IMR-90 (cell line): ENCODE measurements around the gene TGDS. TPM values are rescaled to one million over a fixed set of nuclear protein-coding genes. Genes with fewer than 3 reads are reported as not detected.

Experiments used
- ATAC-seq: fragments of 200-7000 bp; cut with Tn5 transposase; 2 replicates; pipeline ENCODE4 v1.9.1; 2020; ENCODE audit warnings: low read depth, mild to moderate bottlenecking, moderate library complexity
- BruUV-seq: library from RNA; stranded (reverse); fragments of 400-500 nt; replicated peaks from 2 replicates; lab custom pipeline; 2021; lab: Mats Ljungman, UMichigan
- CTCF ChIA-PET: fragments of 300-600 bp; formaldehyde crosslinking; extraction: SDS; loops from one replicate; lab custom pipeline; 2021; ENCODE audit warnings: antibody characterized with exemption; lab: Yijun Ruan, JAX
- POLR2A ChIA-PET: fragments of 300-600 bp; sonication (Branson Sonifier 250); formaldehyde crosslinking; loops from one replicate; lab custom pipeline; 2022; ENCODE audit warnings: antibody characterized with exemption; ENCODE audit not compliant: unreplicated experiment; lab: Charles Lee
- DNase-seq: peaks from one replicate; pipeline ENCODE4 v3.0.0; 2013
- H2AFZ ChIP-seq: replicated peaks from 2 replicates; pipeline ENCODE3; 2013; ENCODE audit warnings: low read length, mild to moderate bottlenecking; ENCODE audit not compliant: poor library complexity
- H2AK5ac ChIP-seq: 2 replicates; pipeline ENCODE4 v1.6.1; 2013; ENCODE audit warnings: low read depth, low read length, inconsistent platforms
- H2AK9ac ChIP-seq: replicated peaks from 2 replicates; pipeline ENCODE3; 2013; ENCODE audit warnings: mild to moderate bottlenecking, low read depth, low read length, moderate library complexity; ENCODE audit not compliant: poor library complexity
- H2BK120ac ChIP-seq: 2 replicates; pipeline ENCODE4 v1.6.1; 2013; ENCODE audit warnings: low read depth, low read length, inconsistent platforms
- H2BK15ac ChIP-seq: 3 replicates; pipeline ENCODE4 v1.6.1; 2013; ENCODE audit warnings: low read depth, low read length, inconsistent platforms
- H2BK20ac ChIP-seq: 2 replicates; pipeline ENCODE4 v1.6.1; 2013; ENCODE audit warnings: low read depth, mild to moderate bottlenecking, inconsistent platforms, low read length, moderate library complexity
- H2BK5ac ChIP-seq: 2 replicates; pipeline ENCODE4 v1.6.1; 2013; ENCODE audit warnings: mild to moderate bottlenecking, low read depth, low read length, inconsistent platforms; ENCODE audit not compliant: poor library complexity, severe bottlenecking
- H3K14ac ChIP-seq: replicated peaks from 2 replicates; pipeline ENCODE4 v1.6.1; 2013; ENCODE audit warnings: low read depth, low read length, inconsistent platforms
- H3K18ac ChIP-seq: 2 replicates; pipeline ENCODE4 v1.6.1; 2013; ENCODE audit warnings: low read depth, low read length, control low read depth
- H3K23ac ChIP-seq: 2 replicates; pipeline ENCODE4 v1.6.1; 2013; ENCODE audit warnings: low read depth, low read length, inconsistent platforms
- H3K27ac ChIP-seq: 2 replicates; pipeline ENCODE4 v1.5.1; 2013; ENCODE audit warnings: mild to moderate bottlenecking, control low read depth, low read length; ENCODE audit not compliant: insufficient read depth
- H3K27me3 ChIP-seq: 2 replicates; pipeline ENCODE4 v1.6.1; 2013; ENCODE audit warnings: low read length; ENCODE audit not compliant: control insufficient read depth, insufficient read depth
- H3K36me3 ChIP-seq: 2 replicates; pipeline ENCODE4 v1.6.1; 2013; ENCODE audit warnings: low read length, mixed read lengths; ENCODE audit not compliant: control insufficient read depth, insufficient read depth
- H3K4ac ChIP-seq: 2 replicates; pipeline ENCODE4 v1.6.1; 2013; ENCODE audit warnings: low read depth, low read length, inconsistent platforms
- H3K4me1 ChIP-seq: 2 replicates; pipeline ENCODE4 v1.6.1; 2013; ENCODE audit warnings: low read length, mixed read lengths; ENCODE audit not compliant: control insufficient read depth, insufficient read depth
- H3K4me2 ChIP-seq: 2 replicates; pipeline ENCODE4 v1.6.1; 2013; ENCODE audit warnings: low read depth, mild to moderate bottlenecking, control low read depth, low read length, moderate library complexity
- H3K4me3 ChIP-seq: 2 replicates; pipeline ENCODE4 v1.5.1; 2013; ENCODE audit warnings: low read depth, mild to moderate bottlenecking, control low read depth, low read length, moderate library complexity; ENCODE audit not compliant: insufficient read depth
- H3K56ac ChIP-seq: 2 replicates; pipeline ENCODE4 v1.6.1; 2013; ENCODE audit warnings: low read length, inconsistent platforms; ENCODE audit not compliant: insufficient read depth; ENCODE audit errors: extremely low read depth
- H3K79me1 ChIP-seq, 2 experiments: 2 replicates each; pipeline ENCODE4 v1.6.1; 2013; ENCODE audit warnings: low read length in 2 of 2, inconsistent platforms in 1 of 2, low read depth in 1 of 2
- H3K9ac ChIP-seq: 2 replicates; pipeline ENCODE4 v1.6.1; 2013; ENCODE audit warnings: low read depth, low read length, control low read depth
- H3K9me1 ChIP-seq: 2 replicates; pipeline ENCODE4 v1.6.1; 2013; ENCODE audit warnings: low read length, inconsistent platforms; ENCODE audit not compliant: insufficient read depth
- H3K9me3 ChIP-seq: 2 replicates; pipeline ENCODE4 v1.6.1; 2013; ENCODE audit warnings: low read length; ENCODE audit not compliant: control insufficient read depth, insufficient read depth
- H4K20me1 ChIP-seq: 2 replicates; pipeline ENCODE4 v1.6.1; 2013; ENCODE audit warnings: low read length, inconsistent platforms; ENCODE audit not compliant: insufficient read depth
- H4K5ac ChIP-seq: 2 replicates; pipeline ENCODE4 v1.6.1; 2013; ENCODE audit warnings: mild to moderate bottlenecking, low read depth, low read length, control low read depth
- H4K8ac ChIP-seq, 2 experiments: 2 replicates each; pipeline ENCODE4 v1.6.1; 2013; ENCODE audit warnings: low read depth in 2 of 2, low read length in 2 of 2, control low read depth in 1 of 2, inconsistent platforms in 1 of 2
- H4K91ac ChIP-seq: 2 replicates; pipeline ENCODE4 v1.6.1; 2013; ENCODE audit warnings: low read depth, low read length, inconsistent platforms; ENCODE audit not compliant: insufficient read depth
- CEBPB ChIP-seq: IDR thresholded peaks from 2 replicates; pipeline ENCODE4 v1.6.1; 2012; ENCODE audit warnings: low read depth, low read length, improper control_type of control experiment
- CHD1 ChIP-seq: IDR thresholded peaks from 2 replicates; pipeline ENCODE4 v1.6.1; 2012; ENCODE audit warnings: low read depth, low read length, improper control_type of control experiment
- FOS ChIP-seq: fragments of 150-350 bp; IDR thresholded peaks from 2 replicates; pipeline ENCODE4 v1.6.1; 2016; ENCODE audit warnings: low read depth, low read length
- MAFK ChIP-seq: IDR thresholded peaks from 2 replicates; pipeline ENCODE4 v1.6.1; 2012; ENCODE audit warnings: low read depth, low read length, improper control_type of control experiment
- MAZ ChIP-seq: IDR thresholded peaks from 2 replicates; pipeline ENCODE4 v1.6.1; 2012; ENCODE audit warnings: low read depth, mild to moderate bottlenecking, low read length, improper control_type of control experiment, moderate library complexity, borderline replicate concordance
- NFE2L2 ChIP-seq: fragments of 150-350 bp; IDR thresholded peaks from 2 replicates; pipeline ENCODE4 v1.6.1; 2016; ENCODE audit warnings: low read depth, mild to moderate bottlenecking, low read length
- POLR2A ChIP-seq: IDR thresholded peaks from 2 replicates; pipeline ENCODE4 v1.6.1; 2012; ENCODE audit warnings: mild to moderate bottlenecking, low read depth, low read length
- RCOR1 ChIP-seq: IDR thresholded peaks from 2 replicates; pipeline ENCODE4 v1.6.1; 2012; ENCODE audit warnings: mild to moderate bottlenecking, low read length, improper control_type of control experiment; ENCODE audit not compliant: insufficient replicate concordance
- RFX5 ChIP-seq: IDR thresholded peaks from 2 replicates; pipeline ENCODE4 v1.8.0; 2012; ENCODE audit warnings: low read depth, mild to moderate bottlenecking, low read length, moderate library complexity
- WGBS, 2 experiments: methylation state at CpG; one replicate each; pipeline versions ENCODE4 v1.1.5 to v1.1.7; 2013; ENCODE audit warnings: missing lambda C conversion rate in 2 of 2; ENCODE audit not compliant: insufficient read length in 1 of 2; ENCODE audit errors: extremely low coverage in 2 of 2; 5-methylcytosine and 5-hydroxymethylcytosine counted together
- dilution Hi-C: fragments of 300-500 bp; cut with HindIII; formaldehyde crosslinking; loops from one replicate; pipeline ENCODE4 v1.14.3; 2018; ENCODE audit warnings: low sequenced_read_pairs; ENCODE audit not compliant: unreplicated experiment
- in situ Hi-C: fragments of 300-500 bp; cut with MboI; formaldehyde crosslinking; loops from 3 replicates; pipeline ENCODE4 v1.14.3; 2019; ENCODE audit warnings: low sequenced_read_pairs, inconsistent platforms, mixed read lengths
- intact Hi-C: fragments of 100-400 bp; cut with micrococcal nuclease; formaldehyde crosslinking; loops from 2 replicates; pipeline ENCODE4 v1.10.0; 2022
- polyA plus RNA-seq, 3 experiments: library from polyadenylated mRNA; depleted of rRNA; stranded (reverse); fragments of >200 nt; gene quantifications; 2 replicates each; pipeline ENCODE4 v1.2.3, GENCODE V29; 2012; ENCODE audit warnings: low replicate concordance in 1 of 3
- total RNA-seq: library from RNA; depleted of rRNA; stranded (reverse); fragments of >200 nt; gene quantifications from 2 replicates; pipeline ENCODE4 v1.2.3, GENCODE V29; 2012
- TF ChIP-seq, protein P1 (sequence below): fragments of 150-350 bp; IDR thresholded peaks from 2 replicates; pipeline ENCODE4 v1.6.1; 2016; ENCODE audit warnings: low read depth, mild to moderate bottlenecking, low read length, moderate library complexity, borderline replicate concordance
- TF ChIP-seq, protein P2 (sequence below): fragments of 150-350 bp; IDR thresholded peaks from 2 replicates; pipeline ENCODE4 v1.6.1; 2017; ENCODE audit warnings: mild to moderate bottlenecking, antibody characterized with exemption, low read length, low read depth

The TGDS gene
- total and polyA plus RNA-seq, 2 of the 4 experiments (the other 2 are of a cell fraction): 9.6 to 15.6 TPM

DNA sequence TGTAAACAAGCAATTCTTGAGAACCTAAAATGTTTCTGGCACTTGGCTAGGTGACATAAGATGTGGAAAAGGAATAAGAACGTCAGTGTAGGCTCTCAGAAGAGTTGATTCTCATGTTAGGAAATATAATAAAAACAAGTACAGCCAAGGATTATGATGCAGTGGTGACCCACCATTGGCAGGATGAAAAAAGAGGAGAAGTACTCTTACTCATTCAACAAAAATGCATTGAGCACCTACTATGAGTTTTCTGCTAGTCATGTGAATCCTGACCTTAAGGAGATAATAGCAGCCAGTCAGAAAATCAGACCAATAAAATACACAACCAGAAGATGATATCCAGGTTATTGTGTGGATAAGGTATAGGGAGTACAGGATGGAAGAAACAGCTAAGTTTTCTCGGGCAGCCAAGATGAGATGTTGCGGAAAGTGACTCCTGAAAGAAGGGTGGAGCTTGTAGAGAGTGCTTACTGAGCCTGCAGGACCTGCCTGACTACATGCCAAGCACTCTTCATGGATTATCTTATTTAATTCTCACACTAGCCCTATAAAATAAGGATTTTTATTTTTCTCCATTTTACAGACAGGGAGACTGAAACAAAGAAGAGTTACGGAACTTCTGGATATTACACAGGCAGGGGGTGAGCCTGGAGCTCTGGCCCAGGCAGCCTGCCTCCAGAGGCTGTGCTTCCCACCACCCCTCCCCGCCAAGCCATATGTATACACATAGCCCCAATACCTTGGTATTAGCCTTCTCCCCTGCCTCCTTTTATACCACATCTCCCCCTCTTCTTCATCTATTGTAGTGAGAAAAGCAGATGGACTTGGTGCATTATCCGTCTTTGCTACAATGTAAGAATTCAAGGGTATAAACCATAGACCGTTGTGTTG is 58.0 kb downstream of the TGDS start:
- Histone ChIP-seq H3K27me3 (peaks cover 6% of the 10 kb centered on the region), H2BK5ac (no peak overlapping the region), H3K14ac (no peak overlapping the region), H4K20me1 (no peaks in the 10 kb centered on the region), H3K18ac (no peak overlapping the region), H3K4me1 (no peaks in the 10 kb centered on the region), H3K9me3 (no peaks in the 10 kb centered on the region), H3K23ac (no peak overlapping the region), H2BK20ac (no peak overlapping the region), H2AFZ (no peak overlapping the region), H3K9me1 (no peaks in the 10 kb centered on the region), H2AK9ac (no peak overlapping the region), H3K36me3 (no peaks in the 10 kb centered on the region), H2BK15ac (no peak overlapping the region), H3K79me1 (no peaks in the 10 kb centered on the region), H3K56ac (no peak overlapping the region), H3K9ac (no peak overlapping the region), H2BK120ac (no peak overlapping the region), H4K91ac (no peak overlapping the region), H4K8ac (no peak overlapping the region), H3K4me3 (no peak overlapping the region), H3K4ac (no peak overlapping the region), H3K27ac (no peak overlapping the region), H3K4me2 (no peak overlapping the region), H4K5ac (no peak overlapping the region), H2AK5ac (no peak overlapping the region)
- ATAC-seq (no peak), DNase-seq (no peak)
- BruUV-seq: no TSS peak
- ChIA-PET POLR2A (no interaction called here), CTCF (no interaction called here)
- intact Hi-C loops: no loop called here
- no CpG with 5 or more reads among the region's 7 CpGs for WGBS, 2 experiments
- no peak for TF ChIP-seq CHD1
- no peak for TF ChIP-seq FOS
- TF ChIP-seq MAZ: no peak
- no peak for TF ChIP-seq POLR2A
- TF ChIP-seq, protein P1, sequence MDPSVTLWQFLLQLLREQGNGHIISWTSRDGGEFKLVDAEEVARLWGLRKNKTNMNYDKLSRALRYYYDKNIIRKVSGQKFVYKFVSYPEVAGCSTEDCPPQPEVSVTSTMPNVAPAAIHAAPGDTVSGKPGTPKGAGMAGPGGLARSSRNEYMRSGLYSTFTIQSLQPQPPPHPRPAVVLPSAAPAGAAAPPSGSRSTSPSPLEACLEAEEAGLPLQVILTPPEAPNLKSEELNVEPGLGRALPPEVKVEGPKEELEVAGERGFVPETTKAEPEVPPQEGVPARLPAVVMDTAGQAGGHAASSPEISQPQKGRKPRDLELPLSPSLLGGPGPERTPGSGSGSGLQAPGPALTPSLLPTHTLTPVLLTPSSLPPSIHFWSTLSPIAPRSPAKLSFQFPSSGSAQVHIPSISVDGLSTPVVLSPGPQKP: no peak
- no peak for TF ChIP-seq RFX5
- no peak for TF ChIP-seq NFE2L2
- no peak for TF ChIP-seq MAFK
- TF ChIP-seq, protein P2, sequence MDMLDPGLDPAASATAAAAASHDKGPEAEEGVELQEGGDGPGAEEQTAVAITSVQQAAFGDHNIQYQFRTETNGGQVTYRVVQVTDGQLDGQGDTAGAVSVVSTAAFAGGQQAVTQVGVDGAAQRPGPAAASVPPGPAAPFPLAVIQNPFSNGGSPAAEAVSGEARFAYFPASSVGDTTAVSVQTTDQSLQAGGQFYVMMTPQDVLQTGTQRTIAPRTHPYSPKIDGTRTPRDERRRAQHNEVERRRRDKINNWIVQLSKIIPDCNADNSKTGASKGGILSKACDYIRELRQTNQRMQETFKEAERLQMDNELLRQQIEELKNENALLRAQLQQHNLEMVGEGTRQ: no peak
- TF ChIP-seq CEBPB: no peak
- no peak for TF ChIP-seq RCOR1
- dilution Hi-C loops: no loop called here
- in situ Hi-C loops: no loop called here
